ENCODE measurements around the gene KSR2.

The KSR2 gene

GRCh38 chr12:117661471-117661870 lies 307.3 kb downstream of the KSR2 start:
- DNase-seq (ENCODE audit: low read depth): no peak
- no peak for TF ChIP-seq CTCF (IDR thresholded peaks at IDR 0.05; ENCODE audit: control insufficient read depth, insufficient read depth, low read depth, low read length, missing control alignments)
- no peak overlapping the region for H3K4me3 ChIP-seq (ENCODE audit: control insufficient read depth, low read depth, low read length)

- no peak for TF ChIP-seq CTCF (IDR thresholded peaks at IDR 0.05; ENCODE audit: control insufficient read depth, insufficient read depth, low read depth, low read length, missing control alignments)
- DNase-seq (ENCODE audit: low read depth): no peak
- H3K4me3 ChIP-seq (ENCODE audit: control insufficient read depth, low read depth, low read length): no peak overlapping the region
These were observed 307.9 kb downstream of the KSR2 start for GRCh38 chr12:117660896-117661295.

GRCh38 chr12:117658226-117658625 lies 310.6 kb downstream of the KSR2 start:
- no peak for TF ChIP-seq CTCF (IDR thresholded peaks at IDR 0.05; ENCODE audit: control insufficient read depth, insufficient read depth, low read depth, low read length, missing control alignments)
- no peak overlapping the region for H3K4me3 ChIP-seq (ENCODE audit: control insufficient read depth, low read depth, low read length)
- no peak for DNase-seq (ENCODE audit: low read depth)

DNA sequence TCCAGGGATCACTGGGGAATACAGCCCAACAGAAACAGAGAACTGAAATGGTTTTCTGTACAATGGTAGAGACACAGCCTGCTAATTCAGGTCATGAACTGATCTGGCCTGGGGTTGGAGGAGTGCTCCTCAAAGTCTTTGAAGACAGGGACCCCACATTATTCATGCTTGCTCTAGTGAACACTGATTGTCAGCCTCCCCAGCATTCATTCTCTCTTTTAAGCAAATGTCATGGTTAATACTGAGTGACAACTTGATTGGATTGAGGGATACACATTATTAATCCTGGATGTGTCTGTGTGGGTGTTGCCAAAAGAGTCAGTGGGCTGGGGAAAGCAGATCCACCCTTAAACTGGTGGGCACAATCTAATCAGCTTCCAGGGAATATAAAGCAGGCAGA lies 319.0 kb downstream of the KSR2 start:
- no peak for DNase-seq (ENCODE audit: low read depth)
- no peak for TF ChIP-seq CTCF (IDR thresholded peaks at IDR 0.05; ENCODE audit: control insufficient read depth, insufficient read depth, low read depth, low read length, missing control alignments)
- no peak overlapping the region for H3K4me3 ChIP-seq (ENCODE audit: control insufficient read depth, low read depth, low read length)

GRCh38 chr12:117646520-117646919 lies 322.3 kb downstream of the KSR2 start:
- TF ChIP-seq CTCF (IDR thresholded peaks at IDR 0.05; ENCODE audit: control insufficient read depth, insufficient read depth, low read depth, low read length, missing control alignments): no peak
- no peak for DNase-seq (ENCODE audit: low read depth)
- H3K4me3 ChIP-seq (ENCODE audit: control insufficient read depth, low read depth, low read length): no peak overlapping the region

GRCh38 chr12:117645473-117645872 lies 323.3 kb downstream of the KSR2 start:
- DNase-seq (ENCODE audit: low read depth): no peak
- no peak for TF ChIP-seq CTCF (IDR thresholded peaks at IDR 0.05; ENCODE audit: control insufficient read depth, insufficient read depth, low read depth, low read length, missing control alignments)
- no peak overlapping the region for H3K4me3 ChIP-seq (ENCODE audit: control insufficient read depth, low read depth, low read length)

- DNase-seq (ENCODE audit: low read depth): no peak
- TF ChIP-seq CTCF (IDR thresholded peaks at IDR 0.05; ENCODE audit: control insufficient read depth, insufficient read depth, low read depth, low read length, missing control alignments): no peak
- no peak overlapping the region for H3K4me3 ChIP-seq (ENCODE audit: control insufficient read depth, low read depth, low read length)
These were observed 324.8 kb downstream of the KSR2 start for GRCh38 chr12:117643971-117644370.
